Osteocyte (in vitro differentiated cells): ENCODE data around the gene KIF16B. TPM values are rescaled to one million over a fixed set of nuclear protein-coding genes. Genes with fewer than 3 reads are reported as not detected.
"Not testable (repeated sequence)": the region's sequence is repeated elsewhere in the genome, so short reads cannot be mapped to it uniquely, and the experiment has no call there.

Source experiments
- DNase-seq: peaks from one replicate; pipeline ENCODE4 v3.0.0; 2021; ENCODE audit warnings: mixed read lengths; ENCODE audit not compliant: unreplicated experiment; ENCODE audit errors: extremely low spot score
- H3K27ac Mint-ChIP-seq: one replicate; pipeline ENCODE4 v1.8.0; 2021; ENCODE audit warnings: mild to moderate bottlenecking, mixed read lengths; ENCODE audit not compliant: unreplicated experiment
- H3K27me3 Mint-ChIP-seq: one replicate; pipeline ENCODE4 v1.8.0; 2021; ENCODE audit warnings: mixed read lengths; ENCODE audit not compliant: unreplicated experiment
- H3K36me3 Mint-ChIP-seq: one replicate; pipeline ENCODE4 v1.8.0; 2021; ENCODE audit warnings: mixed read lengths; ENCODE audit not compliant: unreplicated experiment
- H3K4me1 Mint-ChIP-seq: one replicate; pipeline ENCODE4 v1.8.0; 2021; ENCODE audit warnings: mixed read lengths; ENCODE audit not compliant: unreplicated experiment
- H3K4me3 Mint-ChIP-seq: one replicate; pipeline ENCODE4 v1.8.0; 2021; ENCODE audit warnings: mild to moderate bottlenecking, moderate library complexity, mixed read lengths; ENCODE audit not compliant: unreplicated experiment
- H3K9me3 Mint-ChIP-seq: one replicate; pipeline ENCODE4 v1.8.0; 2021; ENCODE audit warnings: mixed read lengths; ENCODE audit not compliant: unreplicated experiment
- total RNA-seq: library from RNA; stranded (reverse); gene quantifications from 2 replicates; pipeline ENCODE4 v1.2.1, GENCODE V29; 2021
- TF ChIP-seq, protein P1 (sequence below): fragments of 200-600 bp; sonication (generic); IDR thresholded peaks from 2 replicates; pipeline ENCODE4 v1.5.0; 2021; ENCODE audit warnings: antibody characterized with exemption, mild to moderate bottlenecking, moderate library complexity

Gene KIF16B
- total RNA-seq, 1 donor from 2014 or later, result 10.2 TPM

GRCh38 chr20:16446246-16446645, 127.0 kb downstream of the KIF16B start:
- peaks cover 4% of the 10 kb centered on the region for H3K36me3 Mint-ChIP-seq
- DNase-seq, result no peak
- no peak overlapping the region for H3K27ac Mint-ChIP-seq
- no peak overlapping the region for H3K4me3 Mint-ChIP-seq
- TF ChIP-seq, protein P1, sequence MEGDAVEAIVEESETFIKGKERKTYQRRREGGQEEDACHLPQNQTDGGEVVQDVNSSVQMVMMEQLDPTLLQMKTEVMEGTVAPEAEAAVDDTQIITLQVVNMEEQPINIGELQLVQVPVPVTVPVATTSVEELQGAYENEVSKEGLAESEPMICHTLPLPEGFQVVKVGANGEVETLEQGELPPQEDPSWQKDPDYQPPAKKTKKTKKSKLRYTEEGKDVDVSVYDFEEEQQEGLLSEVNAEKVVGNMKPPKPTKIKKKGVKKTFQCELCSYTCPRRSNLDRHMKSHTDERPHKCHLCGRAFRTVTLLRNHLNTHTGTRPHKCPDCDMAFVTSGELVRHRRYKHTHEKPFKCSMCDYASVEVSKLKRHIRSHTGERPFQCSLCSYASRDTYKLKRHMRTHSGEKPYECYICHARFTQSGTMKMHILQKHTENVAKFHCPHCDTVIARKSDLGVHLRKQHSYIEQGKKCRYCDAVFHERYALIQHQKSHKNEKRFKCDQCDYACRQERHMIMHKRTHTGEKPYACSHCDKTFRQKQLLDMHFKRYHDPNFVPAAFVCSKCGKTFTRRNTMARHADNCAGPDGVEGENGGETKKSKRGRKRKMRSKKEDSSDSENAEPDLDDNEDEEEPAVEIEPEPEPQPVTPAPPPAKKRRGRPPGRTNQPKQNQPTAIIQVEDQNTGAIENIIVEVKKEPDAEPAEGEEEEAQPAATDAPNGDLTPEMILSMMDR, result no peak
- H3K4me1 Mint-ChIP-seq, result peaks cover 7% of the 10 kb centered on the region
- peaks cover 3% of the 10 kb centered on the region for H3K9me3 Mint-ChIP-seq
- no peaks in the 10 kb centered on the region for H3K27me3 Mint-ChIP-seq

- H3K27ac Mint-ChIP-seq, result no peak overlapping the region
- no peaks in the 10 kb centered on the region for H3K27me3 Mint-ChIP-seq
- TF ChIP-seq, protein P1, result no peak
- peaks cover 3% of the 10 kb centered on the region for H3K36me3 Mint-ChIP-seq
- peaks cover 7% of the 10 kb centered on the region for H3K4me1 Mint-ChIP-seq
- H3K4me3 Mint-ChIP-seq, result no peak overlapping the region
- peaks cover 3% of the 10 kb centered on the region for H3K9me3 Mint-ChIP-seq
- no peak for DNase-seq
These were observed 127.8 kb downstream of the KIF16B start for GRCh38 chr20:16445482-16445881.

DNA sequence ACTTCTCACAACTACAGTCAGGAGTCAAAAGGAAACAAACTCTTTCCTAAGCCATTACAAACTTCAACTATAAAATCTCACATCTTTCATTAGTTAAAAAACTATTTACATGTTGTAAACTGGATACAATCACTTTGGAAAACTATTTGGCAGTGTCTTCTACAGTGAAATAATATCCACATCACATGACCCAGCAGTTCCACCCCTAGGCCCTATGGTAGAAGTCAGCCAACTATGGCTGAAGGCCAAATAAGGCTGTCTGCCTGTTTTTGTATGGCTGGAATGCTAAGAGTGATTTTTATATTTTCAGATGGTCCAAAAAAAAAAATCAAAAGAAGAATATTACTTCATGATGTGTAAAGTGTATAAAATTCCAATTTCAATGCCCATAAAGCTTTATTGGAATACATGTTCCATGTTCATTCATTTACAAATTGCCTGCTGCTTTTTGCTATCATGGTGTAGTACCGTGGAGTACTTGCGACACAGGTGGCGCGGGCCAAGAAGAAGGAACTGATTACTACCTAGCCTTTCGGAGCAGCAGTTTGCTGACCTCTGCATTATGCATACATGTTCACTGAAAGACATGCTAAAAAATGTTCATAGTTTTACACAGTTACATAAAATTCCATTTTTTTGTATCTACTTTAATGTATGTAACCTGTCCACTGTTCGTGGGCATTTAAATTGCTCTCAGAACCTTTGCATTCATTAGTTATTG, 129.0 kb downstream of the KIF16B start:
- Mint-ChIP-seq H3K36me3 (peaks cover 5% of the 10 kb centered on the region), H3K27me3 (no peaks in the 10 kb centered on the region), H3K4me1 (peaks cover 7% of the 10 kb centered on the region), H3K27ac (no peak overlapping the region), H3K9me3 (peaks cover 3% of the 10 kb centered on the region), H3K4me3 (no peak overlapping the region)
- no peak for DNase-seq
- TF ChIP-seq, protein P1, result no peak

DNA sequence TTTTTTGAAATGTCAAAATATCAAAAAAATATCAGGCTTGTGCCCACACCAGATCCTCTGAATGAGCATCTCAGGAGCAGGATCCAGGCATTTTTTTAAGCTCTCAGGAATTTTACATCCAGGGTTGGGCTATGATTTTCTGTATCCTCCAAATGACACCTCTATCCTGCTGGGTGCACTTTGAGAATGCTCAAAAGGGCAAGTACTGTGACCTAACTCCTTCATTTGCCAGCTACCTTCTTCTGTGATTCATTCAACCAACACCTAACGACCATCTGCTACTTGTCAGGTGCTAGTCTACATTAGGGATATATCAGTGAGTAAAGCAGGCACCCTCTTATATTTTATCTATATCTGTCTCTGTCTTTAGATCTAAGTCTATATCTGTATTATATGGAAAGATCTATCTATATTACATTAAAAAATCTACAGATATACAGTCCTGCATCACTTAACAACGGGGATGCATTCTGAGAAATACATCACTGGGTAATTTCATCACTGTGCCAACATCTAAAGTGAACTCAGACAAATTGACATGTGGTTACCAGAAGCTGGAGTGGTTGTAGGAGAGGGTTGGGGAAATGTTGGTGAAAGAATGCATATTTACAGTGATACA, 131.6 kb downstream of the KIF16B start:
- peaks cover 7% of the 10 kb centered on the region for H3K4me1 Mint-ChIP-seq
- no peak overlapping the region for H3K4me3 Mint-ChIP-seq
- no peak overlapping the region for H3K27ac Mint-ChIP-seq
- TF ChIP-seq, protein P1, result no peak
- DNase-seq, result no peak
- peaks cover 5% of the 10 kb centered on the region for H3K36me3 Mint-ChIP-seq
- no peaks in the 10 kb centered on the region for H3K9me3 Mint-ChIP-seq
- H3K27me3 Mint-ChIP-seq, result no peaks in the 10 kb centered on the region

GRCh38 chr20:16440686-16441085, 132.6 kb downstream of the KIF16B start:
- TF ChIP-seq, protein P1, result no peak
- Mint-ChIP-seq H3K27ac (no peak overlapping the region), H3K36me3 (peaks cover 5% of the 10 kb centered on the region), H3K9me3 (peaks cover 3% of the 10 kb centered on the region), H3K4me3 (no peak overlapping the region), H3K27me3 (no peaks in the 10 kb centered on the region), H3K4me1 (peaks cover 7% of the 10 kb centered on the region)
- no peak for DNase-seq

DNA sequence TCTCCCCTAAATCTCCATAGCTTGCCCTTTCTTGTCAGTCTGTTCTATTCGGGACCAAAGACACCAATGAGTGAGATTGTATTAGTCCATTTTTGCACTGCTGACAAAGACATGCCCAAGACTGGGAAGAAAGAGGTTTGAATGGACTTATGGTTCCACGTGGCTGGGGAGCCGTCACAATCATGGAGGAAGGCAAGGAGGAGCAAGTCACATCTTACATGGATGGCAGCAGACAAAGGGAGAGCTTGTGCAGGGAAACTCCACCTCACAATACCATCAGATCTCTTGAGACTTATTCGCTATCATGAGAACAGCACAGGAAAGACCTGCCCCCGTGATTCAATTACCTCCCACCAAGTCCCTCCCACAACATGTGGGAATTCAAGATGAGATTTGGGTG, 133.7 kb downstream of the KIF16B start:
- H3K4me1 Mint-ChIP-seq, DNase-seq, H3K27me3 Mint-ChIP-seq, H3K27ac Mint-ChIP-seq, H3K36me3 Mint-ChIP-seq, H3K4me3 Mint-ChIP-seq, H3K9me3 Mint-ChIP-seq: not testable (repeated sequence)
